Prostate gland (tissue), 2 donors: Measurements from ENCODE around the gene PARP8.

ENCODE experiments used
- POLR2A ChIP-seq: fragments of 450-650 bp; IDR thresholded peaks from one replicate; pipeline ENCODE4 v1.6.1; 2016; ENCODE audit warnings: antibody characterized with exemption, mild to moderate bottlenecking
- TF ChIP-seq, protein P1 (sequence below), 4 experiments: fragments of 200-600 bp in 2 of 4; fragments of 450-650 bp in 2 of 4; sonication (generic) in 2 of 4; IDR thresholded peaks; 1 replicate in 3 of 4; 2 replicates in 1 of 4; pipeline ENCODE4 v1.5.1; 2016 to 2019; ENCODE audit warnings: antibody characterized with exemption in 4 of 4, mild to moderate bottlenecking in 2 of 4, moderate library complexity in 2 of 4

- TF ChIP-seq POLR2A: no peak
- TF ChIP-seq, protein P1, sequence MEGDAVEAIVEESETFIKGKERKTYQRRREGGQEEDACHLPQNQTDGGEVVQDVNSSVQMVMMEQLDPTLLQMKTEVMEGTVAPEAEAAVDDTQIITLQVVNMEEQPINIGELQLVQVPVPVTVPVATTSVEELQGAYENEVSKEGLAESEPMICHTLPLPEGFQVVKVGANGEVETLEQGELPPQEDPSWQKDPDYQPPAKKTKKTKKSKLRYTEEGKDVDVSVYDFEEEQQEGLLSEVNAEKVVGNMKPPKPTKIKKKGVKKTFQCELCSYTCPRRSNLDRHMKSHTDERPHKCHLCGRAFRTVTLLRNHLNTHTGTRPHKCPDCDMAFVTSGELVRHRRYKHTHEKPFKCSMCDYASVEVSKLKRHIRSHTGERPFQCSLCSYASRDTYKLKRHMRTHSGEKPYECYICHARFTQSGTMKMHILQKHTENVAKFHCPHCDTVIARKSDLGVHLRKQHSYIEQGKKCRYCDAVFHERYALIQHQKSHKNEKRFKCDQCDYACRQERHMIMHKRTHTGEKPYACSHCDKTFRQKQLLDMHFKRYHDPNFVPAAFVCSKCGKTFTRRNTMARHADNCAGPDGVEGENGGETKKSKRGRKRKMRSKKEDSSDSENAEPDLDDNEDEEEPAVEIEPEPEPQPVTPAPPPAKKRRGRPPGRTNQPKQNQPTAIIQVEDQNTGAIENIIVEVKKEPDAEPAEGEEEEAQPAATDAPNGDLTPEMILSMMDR (IDR thresholded peaks at IDR 0.05): no peak
Measured at GRCh38 chr5:50770441-50770840, 104.0 kb downstream of the PARP8 start.
